KOPT-K1 (cell line): Measurements from ENCODE around the gene PAQR7.

Source experiments
- H3K27ac ChIP-seq: fragments of 200-600 bp; sonication (generic); 2 replicates; pipeline ENCODE4 v1.5.1; 2016; ENCODE audit warnings: antibody characterized with exemption, mild to moderate bottlenecking, low read depth, low read length; ENCODE audit not compliant: poor library complexity, severe bottlenecking
- H3K36me3 ChIP-seq: fragments of 200-600 bp; sonication (generic); 2 replicates; pipeline ENCODE4 v1.5.1; 2017; ENCODE audit warnings: antibody characterized with exemption, mild to moderate bottlenecking, low read length, moderate library complexity; ENCODE audit not compliant: insufficient read depth
- H3K9me3 ChIP-seq: fragments of 200-600 bp; sonication (generic); 2 replicates; pipeline ENCODE4 v1.5.1; 2017; ENCODE audit warnings: antibody characterized with exemption, low read length, mild to moderate bottlenecking; ENCODE audit not compliant: insufficient read depth, poor library complexity, severe bottlenecking

Gene PAQR7

GRCh38 chr1:25871704-25872494 lies 3.6 kb downstream of the PAQR7 start:
- no peak overlapping the region for H3K27ac ChIP-seq
- H3K36me3 ChIP-seq, result no peaks in the 10 kb centered on the region
- no peaks in the 10 kb centered on the region for H3K9me3 ChIP-seq

GRCh38 chr1:25871086-25871703 lies 4.3 kb downstream of the PAQR7 start:
- Histone ChIP-seq H3K9me3 (no peaks in the 10 kb centered on the region), H3K36me3 (no peaks in the 10 kb centered on the region), H3K27ac (no peak overlapping the region)

- Histone ChIP-seq H3K27ac (no peak overlapping the region), H3K36me3 (no peaks in the 10 kb centered on the region), H3K9me3 (no peaks in the 10 kb centered on the region)
Measured at GRCh38 chr1:25870614-25871013, 4.9 kb downstream of the PAQR7 start.

- Histone ChIP-seq H3K36me3 (no peaks in the 10 kb centered on the region), H3K27ac (no peak overlapping the region), H3K9me3 (no peaks in the 10 kb centered on the region)
Measured at GRCh38 chr1:25869909-25870606, 5.5 kb downstream of the PAQR7 start.

- no peak overlapping the region for H3K27ac ChIP-seq
- no peaks in the 10 kb centered on the region for H3K9me3 ChIP-seq
- no peaks in the 10 kb centered on the region for H3K36me3 ChIP-seq
Measured at GRCh38 chr1:25867210-25867991, 8.1 kb downstream of the PAQR7 start.

GRCh38 chr1:25866288-25866687 lies 9.2 kb downstream of the PAQR7 start:
- H3K9me3 ChIP-seq, result no peaks in the 10 kb centered on the region
- H3K27ac ChIP-seq, result no peak overlapping the region
- no peaks in the 10 kb centered on the region for H3K36me3 ChIP-seq

- H3K27ac ChIP-seq, result no peak overlapping the region
- H3K9me3 ChIP-seq, result no peaks in the 10 kb centered on the region
Measured at GRCh38 chr1:25864434-25864833, 11.1 kb downstream of the PAQR7 start.

GRCh38 chr1:25863486-25864262 lies 11.8 kb downstream of the PAQR7 start:
- no peaks in the 10 kb centered on the region for H3K9me3 ChIP-seq
- no peak overlapping the region for H3K27ac ChIP-seq
- H3K36me3 ChIP-seq, result no peaks in the 10 kb centered on the region

More at GRCh38 chr1:25864434-25864833, 11.1 kb downstream of the PAQR7 start:
- no peaks in the 10 kb centered on the region for H3K36me3 ChIP-seq

- Histone ChIP-seq H3K27ac (no peak overlapping the region), H3K36me3 (no peaks in the 10 kb centered on the region), H3K9me3 (no peaks in the 10 kb centered on the region)
Measured at GRCh38 chr1:25862785-25863485, 12.6 kb downstream of the PAQR7 start.

- H3K27ac ChIP-seq, result no peak overlapping the region
- H3K9me3 ChIP-seq, result no peaks in the 10 kb centered on the region
- H3K36me3 ChIP-seq, result no peaks in the 10 kb centered on the region
Measured at GRCh38 chr1:25861316-25862286, 13.9 kb downstream of the PAQR7 start.

- Histone ChIP-seq H3K9me3 (no peaks in the 10 kb centered on the region), H3K36me3 (no peaks in the 10 kb centered on the region), H3K27ac (peak within 1 kb of the TSS; percentile 62)
Measured at GRCh38 chr1:25858906-25859789, 16.4 kb downstream of the PAQR7 start, which contains the start of gene AUNIP. Gene AUNIP, minus strand, starts transcription at chr1:25859457. Its CDS starts 100 bp downstream, at chr1:25859357.

GRCh38 chr1:25858494-25858893 lies 17.0 kb downstream of the PAQR7 start:
- H3K27ac ChIP-seq, result peak overlapping the region; percentile 62
- no peaks in the 10 kb centered on the region for H3K9me3 ChIP-seq
- 0 out of 2 replicates have a peak, but pooled peaks cover 3% of the 10 kb centered on the region for H3K36me3 ChIP-seq
